Transverse colon (tissue), 4 donors: ENCODE data around the gene TLL2. TPM values are rescaled to one million over a fixed set of nuclear protein-coding genes. Genes with fewer than 3 reads are reported as not detected.

Source experiments
- DNase-seq: peaks from one replicate; pipeline ENCODE4 v3.0.0-alpha.2; 2019
- H3K27ac ChIP-seq, 4 donors: fragments of 200-600 bp; sonication (generic); 2 replicates each; pipeline ENCODE4 v1.5.1; 2016 to 2018; ENCODE audit warnings: inconsistent platforms in 4 of 4
- H3K27me3 ChIP-seq: fragments of 200-600 bp; sonication (generic); 2 replicates; pipeline ENCODE4 v1.5.1; 2017; ENCODE audit warnings: inconsistent platforms
- H3K36me3 ChIP-seq, 4 donors: fragments of 200-600 bp; sonication (generic); 2 replicates each; pipeline ENCODE4 v1.5.1; 2017 to 2019; ENCODE audit warnings: inconsistent platforms in 4 of 4
- H3K4me1 ChIP-seq, 4 donors: fragments of 200-600 bp; sonication (generic); 2 replicates each; pipeline ENCODE4 v1.5.1; 2017 to 2020; ENCODE audit warnings: inconsistent platforms in 4 of 4
- H3K4me3 ChIP-seq, 4 donors: fragments of 200-600 bp; sonication (generic); 1 replicate in 1 of 4; 2 replicates in 3 of 4; pipeline versions ENCODE4 v1.5.1 to v1.6.1; 2017 to 2019; ENCODE audit warnings: inconsistent platforms in 4 of 4
- H3K9me3 ChIP-seq, 2 donors: fragments of 200-600 bp; sonication (generic); 2 replicates each; pipeline ENCODE4 v1.5.1; 2017 to 2019; ENCODE audit warnings: inconsistent platforms in 2 of 2
- EP300 ChIP-seq: sonication (generic); formaldehyde crosslinking; IDR thresholded peaks from one replicate; pipeline ENCODE4 v1.6.1; 2017; ENCODE audit warnings: antibody characterized with exemption, low read depth
- POLR2A ChIP-seq: fragments of 450-650 bp; IDR thresholded peaks from one replicate; pipeline ENCODE4 v1.6.1; 2016; ENCODE audit warnings: antibody characterized with exemption, mild to moderate bottlenecking, moderate library complexity
- POLR2AphosphoS5 ChIP-seq, 3 donors: sonication (generic); formaldehyde crosslinking; IDR thresholded peaks; one replicate each; pipeline ENCODE4 v1.6.1; 2016; ENCODE audit warnings: antibody characterized with exemption in 3 of 3
- WGBS, 2 donors: methylation state at CpG; one replicate each; pipeline ENCODE4 v1.1.5; 2018; ENCODE audit warnings: low coverage in 1 of 2; 5-methylcytosine and 5-hydroxymethylcytosine counted together
- in situ Hi-C, 4 donors: fragments of 200-750 bp; cut with MboI; loops; one replicate each; pipeline versions ENCODE4 v1.15.0 to v1.15.1; 2017; ENCODE audit warnings: low sequenced_read_pairs in 3 of 4, low pct_ligation_motif_present in 1 of 4, low pct_unique_long_range_greater_than_20kb in 1 of 4
- intact Hi-C: fragments of 100-400 bp; cut with DNase I; formaldehyde crosslinking; loops from one replicate; pipeline ENCODE4 v1.15.1; 2023; ENCODE audit warnings: low total_unique reads
- total RNA-seq, 4 donors: library from RNA; depleted of rRNA; stranded (reverse); fragments of >200 nt; gene quantifications; one replicate each; pipeline ENCODE4 v1.1.0, GENCODE V29; 2016
- TF ChIP-seq, protein P1 (sequence below), 5 experiments: fragments of 200-600 bp in 3 of 5; fragments of 450-650 bp in 2 of 5; sonication (generic) in 3 of 5; IDR thresholded peaks; 1 replicate in 2 of 5; 2 replicates in 3 of 5; pipeline ENCODE4 v1.5.1; 2016 to 2017; ENCODE audit warnings: antibody characterized with exemption in 5 of 5, inconsistent platforms in 3 of 5, mild to moderate bottlenecking in 2 of 5, moderate library complexity in 1 of 5

TLL2 gene
- total RNA-seq, 4 donors from 2014 or later: 0.32 to 0.96 TPM; not detected in 2

DNA sequence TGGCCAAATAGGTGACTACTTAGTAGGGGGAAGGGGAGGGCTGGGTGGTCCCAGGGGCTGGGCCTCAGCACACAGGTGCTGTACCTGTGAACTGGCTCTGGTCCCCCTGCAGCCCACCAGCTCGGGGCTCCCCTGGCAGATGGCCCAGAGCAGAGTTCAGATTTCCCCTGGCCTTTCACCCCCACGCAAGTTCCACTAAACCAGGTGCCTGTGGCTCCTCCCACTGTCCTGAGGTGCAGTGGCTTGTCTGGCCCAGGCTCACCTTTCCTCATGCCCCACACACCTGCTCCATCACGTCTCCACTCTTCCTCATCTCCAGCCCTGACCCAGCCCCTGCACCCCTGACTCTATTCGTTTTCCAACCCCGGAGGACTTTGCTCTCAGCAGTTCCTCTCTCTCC is 107.6 kb downstream of the TLL2 start:
- Histone ChIP-seq H3K27ac (no peak overlapping the region), H3K36me3 (no peaks in the 10 kb centered on the region), H3K4me3 (no peak overlapping the region), H3K4me1 (no peaks in the 10 kb centered on the region), H3K27me3 (peaks cover 27% of the 10 kb centered on the region), H3K9me3 (no peaks in the 10 kb centered on the region)
- no peak for DNase-seq
- intact Hi-C loops: no loop called here
- in situ Hi-C loops: loop anchor here in 2 of 4 donors (25.0 kb wide), 1 partner anchor 631 kb away; no protein-coding TSS in a partner anchor
- TF ChIP-seq, protein P1, sequence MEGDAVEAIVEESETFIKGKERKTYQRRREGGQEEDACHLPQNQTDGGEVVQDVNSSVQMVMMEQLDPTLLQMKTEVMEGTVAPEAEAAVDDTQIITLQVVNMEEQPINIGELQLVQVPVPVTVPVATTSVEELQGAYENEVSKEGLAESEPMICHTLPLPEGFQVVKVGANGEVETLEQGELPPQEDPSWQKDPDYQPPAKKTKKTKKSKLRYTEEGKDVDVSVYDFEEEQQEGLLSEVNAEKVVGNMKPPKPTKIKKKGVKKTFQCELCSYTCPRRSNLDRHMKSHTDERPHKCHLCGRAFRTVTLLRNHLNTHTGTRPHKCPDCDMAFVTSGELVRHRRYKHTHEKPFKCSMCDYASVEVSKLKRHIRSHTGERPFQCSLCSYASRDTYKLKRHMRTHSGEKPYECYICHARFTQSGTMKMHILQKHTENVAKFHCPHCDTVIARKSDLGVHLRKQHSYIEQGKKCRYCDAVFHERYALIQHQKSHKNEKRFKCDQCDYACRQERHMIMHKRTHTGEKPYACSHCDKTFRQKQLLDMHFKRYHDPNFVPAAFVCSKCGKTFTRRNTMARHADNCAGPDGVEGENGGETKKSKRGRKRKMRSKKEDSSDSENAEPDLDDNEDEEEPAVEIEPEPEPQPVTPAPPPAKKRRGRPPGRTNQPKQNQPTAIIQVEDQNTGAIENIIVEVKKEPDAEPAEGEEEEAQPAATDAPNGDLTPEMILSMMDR (IDR thresholded peaks at IDR 0.05): no peak
- TF ChIP-seq POLR2AphosphoS5 (IDR thresholded peaks at IDR 0.05) (no peak), EP300 (no peak), POLR2A (no peak)
- 75 to 80% methylated on average over 4 to 5 of the region's 5 CpGs for WGBS, 2 donors

GRCh38 chr10:96402417-96403305 is 111.1 kb downstream of the TLL2 start:
- H3K27me3 ChIP-seq: peaks cover 14% of the 10 kb centered on the region
- no peak overlapping the region for H3K4me3 ChIP-seq
- H3K4me1 ChIP-seq: no peaks in the 10 kb centered on the region
- intact Hi-C loops: no loop called here
- no peak for TF ChIP-seq EP300
- TF ChIP-seq POLR2AphosphoS5 (IDR thresholded peaks at IDR 0.05): no peak
- TF ChIP-seq, protein P1 (IDR thresholded peaks at IDR 0.05): no peak
- TF ChIP-seq POLR2A: no peak
- H3K36me3 ChIP-seq: no peaks in the 10 kb centered on the region
- 80 to 81% methylated on average over 2 to 16 of the region's 16 CpGs for WGBS, 2 donors
- in situ Hi-C loops: loop anchor here in 2 of 4 donors (25.0 kb wide), 1 partner anchor 635 kb away; no protein-coding TSS in a partner anchor
- H3K9me3 ChIP-seq: no peaks in the 10 kb centered on the region
- no peak for DNase-seq
- no peak overlapping the region for H3K27ac ChIP-seq

DNA sequence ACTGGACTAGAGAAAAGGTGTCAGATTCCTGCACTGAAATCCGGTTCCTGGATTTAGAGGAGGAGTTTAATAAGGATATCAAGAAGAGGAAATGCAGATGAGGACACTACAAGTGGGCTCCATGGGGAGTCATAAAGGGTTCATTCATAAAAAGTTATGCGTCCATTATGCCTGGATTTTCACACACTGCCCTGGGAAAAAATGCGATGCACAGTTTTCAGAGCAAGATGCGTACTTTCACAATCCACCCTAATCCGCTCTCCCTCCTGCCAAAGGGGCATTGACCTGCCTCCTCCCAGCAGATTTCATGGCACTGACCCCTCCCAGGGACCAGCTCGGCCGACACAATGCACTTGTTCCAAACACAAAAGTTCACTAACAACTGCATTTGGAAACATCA is 112.7 kb downstream of the TLL2 start:
- 59 to 76% methylated on average over 5 to 7 of the region's 7 CpGs for WGBS, 2 donors
- Histone ChIP-seq H3K27me3 (peaks cover 23% of the 10 kb centered on the region), H3K27ac (no peak overlapping the region), H3K4me3 (no peak overlapping the region), H3K4me1 (peaks cover 0 to 3% (median 0%) of the 10 kb centered on the region in 4 donors), H3K36me3 (no peaks in the 10 kb centered on the region), H3K9me3 (no peaks in the 10 kb centered on the region)
- no peak for DNase-seq
- TF ChIP-seq POLR2AphosphoS5 (IDR thresholded peaks at IDR 0.05) (no peak), EP300 (no peak), POLR2A (no peak)
- TF ChIP-seq, protein P1 (IDR thresholded peaks at IDR 0.05): no peak
- intact Hi-C loops (no loop called here), in situ Hi-C loops (loop anchor here in 2 of 4 donors (25.0 kb wide), 1 partner anchor 636 kb away; no protein-coding TSS in a partner anchor)

DNA sequence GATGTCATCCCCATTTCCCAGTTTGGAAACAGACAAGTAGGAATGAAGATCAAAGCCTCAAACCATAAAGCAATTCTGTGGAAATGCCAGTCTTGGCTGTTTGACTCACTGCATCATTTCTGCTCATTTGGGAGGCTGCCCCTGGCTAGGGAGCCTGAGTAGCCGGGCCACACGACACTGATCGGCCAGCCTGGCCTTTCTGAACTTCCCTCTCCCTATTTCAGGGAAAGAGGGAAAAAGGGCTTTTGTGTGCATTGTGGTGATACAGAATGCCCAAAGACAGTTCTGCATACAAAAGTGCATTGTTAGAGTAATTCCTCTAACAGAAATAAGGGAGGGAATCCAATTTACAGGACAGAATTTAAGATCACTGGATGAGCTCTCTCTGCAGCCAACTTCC is 113.3 kb downstream of the TLL2 start:
- intact Hi-C loops (no loop called here), in situ Hi-C loops (loop anchor here in 2 of 4 donors (25.0 kb wide), 1 partner anchor 637 kb away; no protein-coding TSS in a partner anchor)
- peaks cover 27% of the 10 kb centered on the region for H3K27me3 ChIP-seq

More for the DNA sequence above, 113.3 kb downstream of the TLL2 start:
- WGBS, 2 donors: 85% methylated on average over 3 of the region's 3 CpGs; no CpG with 5 or more reads in 1 of the 2 donors
- Histone ChIP-seq H3K4me3 (no peak overlapping the region), H3K9me3 (no peaks in the 10 kb centered on the region), H3K4me1 (peaks cover 0 to 6% (median 0%) of the 10 kb centered on the region in 4 donors), H3K27ac (no peak overlapping the region), H3K36me3 (no peaks in the 10 kb centered on the region)
- DNase-seq: no peak
- TF ChIP-seq, protein P1 (IDR thresholded peaks at IDR 0.05): no peak
